ENCODE data around the gene ENG. TPM values are rescaled to one million over a fixed set of nuclear protein-coding genes. Genes with fewer than 3 reads are reported as not detected.
A peak's percentile ranks its signal among the peaks of the same experiment; 100 is the strongest.

The ENG gene
- total and polyA plus RNA-seq, 2 of the 8 experiments (the other 6 are each of a cell fraction or from before 2014, with no cell fraction given) = 1.8 to 4.4 TPM

DNA sequence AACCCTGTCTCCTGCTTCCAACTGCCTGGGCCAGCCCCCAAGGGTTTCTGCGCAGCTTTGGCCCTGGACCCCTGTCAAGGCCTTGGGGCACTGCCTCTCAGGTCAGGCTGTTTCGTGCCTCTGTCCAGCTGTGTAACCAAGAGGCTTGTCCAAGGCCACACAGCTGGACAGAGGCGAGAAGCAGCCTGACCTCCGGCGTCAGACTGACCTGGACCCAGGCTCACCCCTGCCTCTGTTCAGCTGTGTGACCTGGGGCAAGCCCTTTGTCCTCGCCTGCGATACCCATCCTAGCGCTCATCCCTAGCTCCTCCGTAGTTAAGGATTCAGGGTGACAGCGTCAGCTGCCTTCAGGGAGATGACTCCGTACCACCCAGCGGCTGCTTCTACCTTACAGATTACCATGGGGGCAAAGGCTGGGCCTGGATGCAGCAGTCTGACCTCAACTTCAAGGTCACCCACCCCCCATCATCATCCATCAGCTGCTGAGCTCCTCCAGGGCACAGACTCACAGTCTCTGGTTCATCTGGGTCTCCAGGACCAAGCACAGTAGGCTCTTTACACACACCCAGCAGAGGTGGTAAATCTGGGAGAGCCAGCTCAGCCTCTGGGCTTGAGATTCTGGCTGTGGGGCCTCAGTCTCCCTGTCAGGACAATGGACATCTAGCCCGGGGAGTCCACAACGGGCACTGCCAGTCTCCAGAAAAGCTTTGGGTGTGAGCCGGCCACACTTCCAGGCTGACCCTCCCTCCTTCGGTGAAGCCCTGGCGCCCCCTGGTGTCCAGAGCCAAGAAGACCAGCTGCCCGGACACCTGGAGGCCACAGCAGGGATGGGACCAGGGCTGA is 15.1 kb upstream of the ENG start:
- CTCF ChIA-PET (ENCODE audit: partially characterized antibody) = interaction anchor here (0.5 to 9.2 kb wide), 77 partner anchors 9 to 404 kb away, joined by 3 to 116 read pairs (median 6); partner anchors contain the start of genes CFAP157, ENG, FPGS and PTRH1
- Histone ChIP-seq H3K36me3 (ENCODE audit: control insufficient read depth in 2 of 4, insufficient read depth in 4 of 4, low read length in 3 of 4) (no peaks in the 10 kb centered on the region), H4K8ac (ENCODE audit: extremely low read depth, insufficient read depth, low read length) (no peak overlapping the region), H4K91ac (replicated peaks; ENCODE audit: insufficient read length, low read length) (no peak overlapping the region), H2BK120ac (replicated peaks; ENCODE audit: low read depth, low read length) (no peak overlapping the region), H3K4ac (replicated peaks; ENCODE audit: insufficient read length, low read depth, low read length) (no peak overlapping the region), H2BK20ac (ENCODE audit: low read length) (no peak overlapping the region), H3K4me2 (ENCODE audit: insufficient read depth in 1 of 2, low read depth in 2 of 2, low read length in 2 of 2) (no peak overlapping the region), H3K9me3 (ENCODE audit: insufficient read depth in 2 of 2, low read depth in 1 of 2, low read length in 1 of 2) (no peaks in the 10 kb centered on the region), H3K79me1 (ENCODE audit: low read depth, low read length) (no peaks in the 10 kb centered on the region; the same call in 1 of the 2 replicates), H4K20me1 (replicated peaks in 1 of 2; ENCODE audit: control insufficient read depth in 1 of 2, insufficient read depth in 2 of 2, low read length in 2 of 2) (peaks cover 0 to 7% of the 10 kb centered on the region in 2 experiments), H3K4me1 (replicated peaks in 1 of 4; ENCODE audit: control insufficient read depth in 3 of 4, insufficient read depth in 4 of 4, low read length in 3 of 4) (peaks cover 0 to 8% (median 2%) of the 10 kb centered on the region in 4 experiments; a peak in 1 of 7 replicates), H4K5ac (ENCODE audit: insufficient read length, low read depth, low read length) (no peak overlapping the region), H3K27me3 (replicated peaks in 1 of 4; ENCODE audit: control insufficient read depth in 3 of 4, extremely low read depth in 1 of 4, insufficient read depth in 3 of 4, low read length in 3 of 4) (no peaks in the 10 kb centered on the region; a peak in 1 of 7 replicates), H3K79me2 (ENCODE audit: control insufficient read depth in 1 of 2, insufficient read depth in 2 of 2, low read length in 2 of 2) (no peaks in the 10 kb centered on the region), H3K18ac (ENCODE audit: extremely low read depth, low read length) (no peak overlapping the region), H3K23me2 (ENCODE audit: low read depth, low read length) (peaks cover 4% of the 10 kb centered on the region; the same call in 1 of the 2 replicates), H2BK15ac (ENCODE audit: low read length) (0 out of 2 replicates have a peak overlapping the region, but pooled peaks have one; percentile 23), H3K56ac (replicated peaks; ENCODE audit: insufficient read length, low read depth, low read length) (no peak overlapping the region), H3K14ac (ENCODE audit: insufficient read length) (no peak overlapping the region), H2AFZ (ENCODE audit: low read length) (no peak overlapping the region), H3K9ac (replicated peaks in 1 of 4; ENCODE audit: extremely low read depth in 1 of 4, low read depth in 3 of 4, low read length in 3 of 4) (no peak overlapping the region), H2BK5ac (ENCODE audit: low read depth, low read length) (no peak overlapping the region), H3K4me3 (ENCODE audit: extremely low read depth in 1 of 4, insufficient read depth in 2 of 4, low read depth in 3 of 4, low read length in 4 of 4) (no peak overlapping the region), H2AK5ac (ENCODE audit: low read depth, low read length) (no peak overlapping the region), H3K23ac (ENCODE audit: insufficient read length) (no peak overlapping the region), H3K27ac (ENCODE audit: low read depth, low read length) (no peak overlapping the region), H2BK12ac (ENCODE audit: low read depth, low read length) (no peak overlapping the region)
- DNase-seq (ENCODE audit: low read depth in 1 of 2, low spot score in 2 of 2) (peak; percentile 59 to 98), FAIRE-seq (no peak)
- 71% methylated on average over 18 of the region's 18 CpGs; no CpG with 5 or more reads in 1 of the 2 experiments for WGBS, 2 experiments (ENCODE audit: extremely low coverage in 1 of 2, insufficient coverage in 1 of 2, insufficient read length in 1 of 2, insufficient replicate concordance in 2 of 2, low coverage in 1 of 2, low lambda C conversion rate in 2 of 2, missing lambda C conversion rate in 1 of 2)
- POLR2A ChIA-PET (ENCODE audit: partially characterized antibody) = interaction anchor here (0.7 to 1.7 kb wide), 21 partner anchors 8 to 379 kb away, joined by 3 to 7 read pairs (median 4); partner anchors contain the start of genes CDK9 and ENG
- TF ChIP-seq SP2 (IDR thresholded peaks at IDR 0.05; ENCODE audit: low read length) (no peak), RAD21 (IDR thresholded peaks at IDR 0.05 in 1 of 2, conservative IDR thresholded peaks at IDR 0.05 in 1 of 2; ENCODE audit: low read depth in 2 of 2, low read length in 2 of 2) (peak; percentile 96 to 97), POLR2AphosphoS5 (IDR thresholded peaks at IDR 0.05; ENCODE audit: low read depth, low read length) (no peak), YY1 (IDR thresholded peaks at IDR 0.05; ENCODE audit: low read depth, low read length) (peak; percentile 43; the same call in 1 of the 2 replicates), SIN3A (conservative IDR thresholded peaks at IDR 0.05 in 1 of 2, IDR thresholded peaks at IDR 0.05 in 1 of 2; ENCODE audit: low read depth in 1 of 2, low read length in 2 of 2) (0 out of 4 replicates have a peak, but pooled peaks of 1 of the 2 experiments have one; percentile 32), EP300 (IDR thresholded peaks at IDR 0.05; ENCODE audit: borderline replicate concordance in 1 of 2, low read depth in 2 of 2, low read length in 2 of 2) (no peak)
- TF ChIP-seq, protein P1, sequence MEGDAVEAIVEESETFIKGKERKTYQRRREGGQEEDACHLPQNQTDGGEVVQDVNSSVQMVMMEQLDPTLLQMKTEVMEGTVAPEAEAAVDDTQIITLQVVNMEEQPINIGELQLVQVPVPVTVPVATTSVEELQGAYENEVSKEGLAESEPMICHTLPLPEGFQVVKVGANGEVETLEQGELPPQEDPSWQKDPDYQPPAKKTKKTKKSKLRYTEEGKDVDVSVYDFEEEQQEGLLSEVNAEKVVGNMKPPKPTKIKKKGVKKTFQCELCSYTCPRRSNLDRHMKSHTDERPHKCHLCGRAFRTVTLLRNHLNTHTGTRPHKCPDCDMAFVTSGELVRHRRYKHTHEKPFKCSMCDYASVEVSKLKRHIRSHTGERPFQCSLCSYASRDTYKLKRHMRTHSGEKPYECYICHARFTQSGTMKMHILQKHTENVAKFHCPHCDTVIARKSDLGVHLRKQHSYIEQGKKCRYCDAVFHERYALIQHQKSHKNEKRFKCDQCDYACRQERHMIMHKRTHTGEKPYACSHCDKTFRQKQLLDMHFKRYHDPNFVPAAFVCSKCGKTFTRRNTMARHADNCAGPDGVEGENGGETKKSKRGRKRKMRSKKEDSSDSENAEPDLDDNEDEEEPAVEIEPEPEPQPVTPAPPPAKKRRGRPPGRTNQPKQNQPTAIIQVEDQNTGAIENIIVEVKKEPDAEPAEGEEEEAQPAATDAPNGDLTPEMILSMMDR (IDR thresholded peaks at IDR 0.05; ENCODE audit: control extremely low read depth in 1 of 3, insufficient read depth in 1 of 3, low read depth in 1 of 3, low read length in 3 of 3) = peak in 2 of 3 experiments; percentile 94 to 99; a peak in 3 of 4 replicates
